8988T (cell line): Measurements from ENCODE around the gene PLPP1.

ENCODE experiments used
- DNase-seq: peaks from one replicate; pipeline ENCODE4 v3.0.0; 2011

PLPP1 gene

DNA sequence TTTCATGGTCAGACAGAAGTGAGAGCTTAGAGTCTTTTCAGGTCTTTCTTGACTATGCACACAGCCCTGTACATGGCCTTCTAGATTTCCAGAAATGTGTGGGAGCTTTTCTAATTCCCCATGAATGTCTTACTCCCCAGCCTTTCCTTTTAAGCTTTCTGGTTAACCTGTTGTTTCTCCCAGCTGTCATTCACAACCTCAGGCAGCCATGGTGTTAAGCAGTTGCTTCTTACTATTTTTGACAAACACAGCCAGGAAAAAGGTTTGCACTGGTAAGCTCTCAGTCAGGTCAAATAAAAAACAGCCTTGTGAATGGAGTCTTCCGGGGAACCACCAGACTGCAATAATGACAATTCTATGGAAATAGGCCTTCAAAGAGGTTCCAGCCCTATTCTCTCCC lies 142.1 kb downstream of the PLPP1 start:
- DNase-seq, result no peak

DNA sequence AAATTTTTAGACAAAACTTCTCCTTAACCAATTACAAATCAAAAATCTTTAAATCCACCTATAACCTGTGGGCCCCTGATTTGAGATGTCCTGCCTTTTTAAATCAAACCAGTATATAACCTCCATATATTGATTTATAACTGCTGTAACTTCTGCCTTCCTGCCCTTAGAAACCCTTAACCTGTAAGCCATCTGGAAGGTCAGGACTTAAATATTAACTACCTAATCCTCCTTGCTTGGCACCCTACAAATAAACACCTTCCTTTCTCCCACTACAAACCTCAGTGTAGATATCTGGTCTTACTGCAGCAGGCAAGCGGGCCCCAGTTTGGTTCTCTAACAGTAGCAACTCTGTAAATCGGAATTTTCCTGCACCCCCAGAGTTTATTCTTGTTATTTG lies 143.1 kb downstream of the PLPP1 start:
- DNase-seq, result no peak

DNA sequence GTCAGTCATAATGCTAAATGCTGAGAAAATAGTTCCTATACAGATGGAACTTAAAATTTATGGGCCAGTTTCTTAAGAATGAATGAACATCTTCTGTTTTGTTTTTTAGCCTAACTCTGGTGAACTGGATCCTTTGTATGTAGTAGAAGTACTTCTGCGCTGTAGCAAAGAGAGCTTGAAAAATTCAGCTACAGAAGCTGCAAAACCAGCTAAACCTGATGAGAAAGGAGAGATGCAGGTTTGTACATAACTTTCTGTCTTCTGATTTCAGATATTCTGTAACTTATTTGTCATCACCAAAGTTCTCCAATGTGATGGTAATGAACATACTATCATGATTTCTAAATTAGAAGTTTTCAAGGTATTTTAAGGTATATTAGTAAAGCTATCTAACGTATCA lies 146.9 kb downstream of the PLPP1 start:
- DNase-seq, result no peak

DNA sequence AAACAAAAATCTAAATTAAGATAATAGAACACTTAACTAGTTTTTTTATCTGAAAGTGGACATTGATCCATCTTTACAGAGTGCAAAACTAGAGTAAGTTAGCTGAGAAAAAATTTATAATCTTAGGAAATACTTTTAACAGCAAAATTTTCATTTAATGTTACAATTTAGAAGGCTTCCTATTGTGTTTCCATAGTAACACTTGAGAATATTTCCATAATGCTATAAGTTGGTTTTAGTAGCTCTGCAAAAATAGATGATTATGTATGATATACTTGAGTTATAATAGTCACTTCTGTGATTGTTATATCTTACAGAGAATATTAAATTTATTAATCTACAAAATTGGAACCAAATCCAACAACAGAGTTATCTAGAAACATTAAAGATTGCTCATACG lies 148.4 kb downstream of the PLPP1 start:
- DNase-seq, result no peak

DNA sequence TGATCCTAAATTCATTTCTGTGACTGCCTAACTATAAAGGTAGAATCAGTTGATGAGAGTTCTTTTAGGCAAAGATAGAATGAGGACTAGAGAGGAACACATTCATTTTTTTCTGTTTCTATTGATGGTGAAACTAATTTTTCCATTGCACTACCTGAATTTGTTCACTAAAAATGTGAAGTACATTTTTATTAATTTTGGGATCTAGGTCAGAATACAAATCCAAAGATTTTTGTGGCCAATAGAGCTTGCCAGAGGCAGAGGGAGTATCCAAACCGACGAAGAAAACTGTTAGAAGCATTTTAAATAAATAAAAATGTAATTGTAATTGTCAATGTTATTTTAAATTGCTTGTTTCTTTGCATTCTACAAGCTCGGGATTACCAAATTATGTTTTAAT lies 148.9 kb downstream of the PLPP1 start:
- DNase-seq, result no peak

GRCh38 chr5:55385227-55385626 lies 149.5 kb downstream of the PLPP1 start:
- no peak for DNase-seq

DNA sequence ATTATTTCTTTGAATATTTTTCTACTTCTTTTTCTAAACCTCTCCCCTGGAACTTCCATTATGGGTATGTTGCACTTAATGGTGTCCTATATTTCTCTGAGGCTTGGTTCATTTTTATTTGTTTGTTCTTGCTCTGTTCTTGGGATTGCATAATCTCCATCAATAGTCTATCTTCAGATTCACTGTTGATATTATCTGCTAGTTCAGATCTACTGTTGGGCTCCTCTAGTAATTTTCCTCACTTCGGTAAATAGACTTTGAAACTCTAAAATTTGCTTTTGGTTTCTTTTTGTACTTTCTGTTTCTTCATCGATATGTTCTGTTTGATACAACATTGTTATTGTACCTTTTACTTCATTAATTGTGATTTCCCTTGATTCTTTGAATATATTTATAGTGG lies 150.7 kb downstream of the PLPP1 start:
- no peak for DNase-seq

- no peak for DNase-seq
Observed at GRCh38 chr5:55383254-55383653, 151.5 kb downstream of the PLPP1 start.

DNA sequence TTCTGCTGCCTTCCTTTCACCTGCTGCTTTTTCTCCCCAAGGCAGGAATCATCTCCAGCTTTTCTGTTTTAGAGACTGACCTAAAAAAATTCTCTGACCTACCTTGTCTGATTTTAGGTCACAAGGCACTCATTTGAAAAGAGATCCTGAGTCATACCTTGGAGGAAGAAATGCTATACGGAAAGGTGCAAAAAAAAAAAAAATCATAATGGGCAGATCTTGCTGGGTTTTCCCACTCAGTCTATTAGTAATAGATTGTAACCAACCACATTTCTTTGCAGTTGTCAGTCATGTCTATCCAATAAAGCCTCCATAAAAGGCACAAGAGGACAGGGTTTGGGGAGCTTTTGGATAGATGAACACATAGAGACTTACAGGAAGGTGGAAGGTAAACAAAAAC lies 157.0 kb downstream of the PLPP1 start:
- no peak for DNase-seq
